Spleen (tissue), 7 donors: ENCODE measurements around the gene LSM14A.

Source experiments
- CTCF ChIP-seq, 11 experiments: fragments of 200-600 bp in 7 of 11; fragments of 450-650 bp in 4 of 11; sonication (generic) in 4 of 11; IDR thresholded peaks in 8 of 11; conservative IDR thresholded peaks in 3 of 11; 1 replicate in 7 of 11; 2 replicates in 4 of 11; pipeline versions ENCODE4 v1.4.0 to v1.8.0; 2016 to 2021; ENCODE audit warnings: antibody characterized with exemption in 11 of 11, inconsistent platforms in 4 of 11, mild to moderate bottlenecking in 1 of 11
- POLR2A ChIP-seq, 3 donors: fragments of 450-650 bp; IDR thresholded peaks; one replicate each; pipeline ENCODE4 v1.5.1; 2017; ENCODE audit warnings: antibody characterized with exemption in 3 of 3, mild to moderate bottlenecking in 1 of 3
- POLR2AphosphoS5 ChIP-seq, 3 donors: sonication (generic); formaldehyde crosslinking; IDR thresholded peaks; one replicate each; pipeline ENCODE4 v1.5.1; 2017; ENCODE audit warnings: antibody characterized with exemption in 3 of 3
- donor health status: DM: no; HTN: no; CAD: no; lungs with moderate emphysema.
- donor health status: DM: no; HTN: no; CAD: no.
- donor health status: DM: no; HTN: no; CAD: no.

GRCh38 chr19:34188408-34188807 lies 16.1 kb downstream of the LSM14A start:
- TF ChIP-seq CTCF (IDR thresholded peaks at IDR 0.05 in 8 of 11, conservative IDR thresholded peaks at IDR 0.05 in 3 of 11) (no peak), POLR2A (IDR thresholded peaks at IDR 0.05) (no peak), POLR2AphosphoS5 (IDR thresholded peaks at IDR 0.05) (no peak)
